Keratinocyte (primary cell): ENCODE measurements around the gene METTL9. TPM values are rescaled to one million over a fixed set of nuclear protein-coding genes. Genes with fewer than 3 reads are reported as not detected.

Experiments used
- DNase-seq: peaks from one replicate; pipeline ENCODE4 v3.0.0-alpha.2; 2011; ENCODE audit warnings: low read depth, missing footprints, low spot score
- FAIRE-seq: peaks from 2 replicates; lab custom pipeline; 2011; peaks lifted over from hg19 to GRCh38; lab: Jason Lieb, UNC
- H2AFZ ChIP-seq: 2 replicates; pipeline ENCODE4 v1.6.0; 2012; ENCODE audit warnings: low read length, control low read depth, inconsistent platforms; ENCODE audit not compliant: control insufficient read depth
- H3K27ac ChIP-seq: 2 replicates; pipeline ENCODE4 v1.5.1; 2011; ENCODE audit warnings: low read length; ENCODE audit not compliant: control insufficient read depth, insufficient read depth
- H3K27me3 ChIP-seq: 3 replicates; pipeline ENCODE4 v1.6.0; 2011; ENCODE audit warnings: low read length; ENCODE audit not compliant: control insufficient read depth, insufficient read depth; ENCODE audit errors: extremely low read depth
- H3K36me3 ChIP-seq, 2 experiments: 2 replicates in 1 of 2; 3 replicates in 1 of 2; pipeline ENCODE4 v1.5.1; 2011; ENCODE audit warnings: low read length in 2 of 2, mild to moderate bottlenecking in 1 of 2; ENCODE audit not compliant: control insufficient read depth in 2 of 2, insufficient read depth in 2 of 2; ENCODE audit errors: extremely low read depth in 1 of 2
- H3K4me1 ChIP-seq: 3 replicates; pipeline ENCODE4 v1.5.1; 2011; ENCODE audit warnings: low read length; ENCODE audit not compliant: control insufficient read depth, insufficient read depth; ENCODE audit errors: extremely low read depth
- H3K4me2 ChIP-seq: 3 replicates; pipeline ENCODE4 v1.6.0; 2011; ENCODE audit warnings: low read depth, low read length; ENCODE audit not compliant: control insufficient read depth, insufficient read depth; ENCODE audit errors: extremely low read depth
- H3K4me3 ChIP-seq, 3 experiments: fragments of 200-600 bp in 1 of 3; sonication (generic) in 1 of 3; 2 replicates in 2 of 3; 3 replicates in 1 of 3; pipeline ENCODE4 v1.5.1; 2011 to 2016; ENCODE audit warnings: low read length in 3 of 3, mild to moderate bottlenecking in 3 of 3, control low read depth in 2 of 3, inconsistent platforms in 1 of 3, low read depth in 1 of 3, mixed read lengths in 1 of 3, mixed run types in 1 of 3, moderate library complexity in 1 of 3; ENCODE audit not compliant: control insufficient read depth in 2 of 3, insufficient read depth in 2 of 3; ENCODE audit errors: extremely low read depth in 1 of 3
- H3K79me2 ChIP-seq: 2 replicates; pipeline ENCODE4 v1.6.0; 2012; ENCODE audit warnings: low read length; ENCODE audit not compliant: control insufficient read depth, insufficient read depth
- H3K9ac ChIP-seq: 3 replicates; pipeline ENCODE4 v1.6.0; 2011; ENCODE audit warnings: low read length; ENCODE audit not compliant: control insufficient read depth, insufficient read depth; ENCODE audit errors: extremely low read depth
- H3K9me1 ChIP-seq: 3 replicates; pipeline ENCODE4 v1.6.0; 2011; ENCODE audit warnings: low read length; ENCODE audit not compliant: control insufficient read depth, insufficient read depth; ENCODE audit errors: extremely low read depth
- H3K9me3 ChIP-seq: 2 replicates; pipeline ENCODE4 v1.5.1; 2012; ENCODE audit warnings: low read depth, low read length; ENCODE audit not compliant: control insufficient read depth
- H4K20me1 ChIP-seq: 3 replicates; pipeline ENCODE4 v1.6.0; 2011; ENCODE audit warnings: low read length; ENCODE audit not compliant: control insufficient read depth, insufficient read depth; ENCODE audit errors: extremely low read depth
- CTCF ChIP-seq, 3 experiments: IDR thresholded peaks in 1 of 3; conservative IDR thresholded peaks in 1 of 3; optimal IDR thresholded peaks in 1 of 3; 2 replicates in 2 of 3; 3 replicates in 1 of 3; pipeline versions ENCODE3 to v1.5.1; 2011; ENCODE audit warnings: low read length in 3 of 3, mild to moderate bottlenecking in 3 of 3, moderate library complexity in 2 of 3, control low read depth in 1 of 3, inconsistent platforms in 1 of 3; ENCODE audit not compliant: insufficient read depth in 2 of 3; ENCODE audit errors: extremely low read depth in 1 of 3
- EZH2 ChIP-seq: IDR thresholded peaks from one replicate; pipeline ENCODE4 v1.6.1; 2012; ENCODE audit warnings: inconsistent platforms, mild to moderate bottlenecking, low read length, moderate library complexity
- dilution Hi-C: fragments of 300-500 bp; cut with MboI; formaldehyde crosslinking; loops from one replicate; pipeline ENCODE4 v1.7.0; 2020; ENCODE audit warnings: low sequenced_read_pairs; ENCODE audit not compliant: extremely low pct_ligation_motif_present
- polyA plus RNA-seq, 5 experiments: library from polyadenylated mRNA; depleted of rRNA in 3 of 5; stranded (reverse) in 3 of 5; stranded (forward) in 1 of 5; unstranded in 1 of 5; fragments of >200 nt; gene quantifications; 1 replicate in 1 of 5; 2 replicates in 3 of 5; 3 replicates in 1 of 5; pipeline versions ENCODE4 v1.2.1 to v1.2.3, GENCODE V29; 2011 to 2012; ENCODE audit warnings: missing spikeins in 2 of 5, low read depth in 1 of 5, low replicate concordance in 1 of 5

Gene METTL9
- polyA plus RNA-seq, 1 donor (not counting 4 experiments of a cell fraction or from before 2014, with no cell fraction given) = 108 TPM

GRCh38 chr16:21620592-21620991 lies 21.2 kb downstream of the METTL9 start:
- H3K4me1 ChIP-seq = no peaks in the 10 kb centered on the region
- FAIRE-seq (no peak), DNase-seq (no peak)
- TF ChIP-seq EZH2 = no peak
- no peak for TF ChIP-seq CTCF (optimal IDR thresholded peaks at IDR 0.05 in 1 of 3, IDR thresholded peaks at IDR 0.05 in 1 of 3, conservative IDR thresholded peaks at IDR 0.05 in 1 of 3; ENCODE audit: extremely low read depth in 1 of 3, insufficient read depth in 2 of 3, low read length in 3 of 3)
- dilution Hi-C loops = no loop called here
- H3K79me2 ChIP-seq = peaks cover 8% of the 10 kb centered on the region
- peaks cover 4 to 8% of the 10 kb centered on the region in 2 experiments for H3K36me3 ChIP-seq
- no peak overlapping the region for H3K9ac ChIP-seq
- no peaks in the 10 kb centered on the region for H4K20me1 ChIP-seq
- H3K9me1 ChIP-seq = no peaks in the 10 kb centered on the region
- no peak overlapping the region for H2AFZ ChIP-seq
- no peak overlapping the region for H3K4me2 ChIP-seq
- H3K9me3 ChIP-seq = no peaks in the 10 kb centered on the region
- no peak overlapping the region for H3K27ac ChIP-seq
- H3K27me3 ChIP-seq = no peaks in the 10 kb centered on the region
- no peak overlapping the region for H3K4me3 ChIP-seq

GRCh38 chr16:21622545-21622944 lies 23.2 kb downstream of the METTL9 start:
- H3K4me2 ChIP-seq = no peak overlapping the region
- no peaks in the 10 kb centered on the region for H4K20me1 ChIP-seq
- no peaks in the 10 kb centered on the region for H3K79me2 ChIP-seq
- no peaks in the 10 kb centered on the region for H3K4me1 ChIP-seq
- H3K27me3 ChIP-seq = no peaks in the 10 kb centered on the region
- H3K36me3 ChIP-seq = peaks cover 4 to 10% of the 10 kb centered on the region in 2 experiments
- no peak overlapping the region for H3K27ac ChIP-seq
- DNase-seq = no peak
- no peaks in the 10 kb centered on the region for H3K9me3 ChIP-seq
- no peaks in the 10 kb centered on the region for H3K9me1 ChIP-seq
- no peak overlapping the region for H2AFZ ChIP-seq
- no peak for FAIRE-seq
- TF ChIP-seq CTCF (optimal IDR thresholded peaks at IDR 0.05 in 1 of 3, IDR thresholded peaks at IDR 0.05 in 1 of 3, conservative IDR thresholded peaks at IDR 0.05 in 1 of 3; ENCODE audit: extremely low read depth in 1 of 3, insufficient read depth in 2 of 3, low read length in 3 of 3) = no peak
- no peak for TF ChIP-seq EZH2
- H3K4me3 ChIP-seq = no peak overlapping the region
- dilution Hi-C loops = no loop called here
- H3K9ac ChIP-seq = no peak overlapping the region
